Endothelial cell of umbilical vein (primary cell): Measurements from ENCODE around the gene FADS2.

ENCODE experiments used
- EZH2 ChIP-seq: IDR thresholded peaks from 2 replicates; pipeline ENCODE4 v1.6.1; 2012; ENCODE audit warnings: borderline replicate concordance, low read depth, mild to moderate bottlenecking, moderate library complexity, low read length, inconsistent platforms; ENCODE audit not compliant: severe bottlenecking
- GATA2 ChIP-seq: IDR thresholded peaks from 2 replicates; pipeline ENCODE4 v1.7.0; 2011; ENCODE audit warnings: low read depth, mild to moderate bottlenecking, moderate library complexity, mixed read lengths, low read length; ENCODE audit not compliant: insufficient read length, insufficient read depth
- JUN ChIP-seq: IDR thresholded peaks from 2 replicates; pipeline ENCODE4 v1.6.1; 2011; ENCODE audit warnings: borderline replicate concordance, low read depth; ENCODE audit not compliant: insufficient read length, insufficient read depth
- MYC ChIP-seq: IDR thresholded peaks from one replicate; pipeline ENCODE4 v1.6.1; 2011; ENCODE audit warnings: mild to moderate bottlenecking, low read depth, low read length
- POLR2A ChIP-seq: IDR thresholded peaks from 2 replicates; pipeline ENCODE4 v1.6.1; 2012; ENCODE audit warnings: low read depth, mild to moderate bottlenecking, control low read depth, low read length
- POLR2AphosphoS5 ChIP-seq: IDR thresholded peaks from 2 replicates; pipeline ENCODE4 v1.6.1; 2012; ENCODE audit warnings: low read depth, mild to moderate bottlenecking, control low read depth, low read length, moderate library complexity; ENCODE audit not compliant: insufficient read depth
- TF ChIP-seq, protein P1 (sequence below), 2 donors: IDR thresholded peaks; 1 replicate in 1 of 2; 2 replicates in 1 of 2; pipeline ENCODE4 v1.5.1; 2011; ENCODE audit warnings: low read length in 2 of 2, mild to moderate bottlenecking in 2 of 2, moderate library complexity in 2 of 2, control low read depth in 1 of 2, inconsistent platforms in 1 of 2, low read depth in 1 of 2; ENCODE audit not compliant: insufficient read depth in 1 of 2; ENCODE audit errors: extremely low read depth in 1 of 2
- TF ChIP-seq, protein P2 (sequence below): IDR thresholded peaks from 2 replicates; pipeline ENCODE4 v1.6.1; 2011; ENCODE audit not compliant: insufficient read depth, insufficient read length

- TF ChIP-seq, protein P1, sequence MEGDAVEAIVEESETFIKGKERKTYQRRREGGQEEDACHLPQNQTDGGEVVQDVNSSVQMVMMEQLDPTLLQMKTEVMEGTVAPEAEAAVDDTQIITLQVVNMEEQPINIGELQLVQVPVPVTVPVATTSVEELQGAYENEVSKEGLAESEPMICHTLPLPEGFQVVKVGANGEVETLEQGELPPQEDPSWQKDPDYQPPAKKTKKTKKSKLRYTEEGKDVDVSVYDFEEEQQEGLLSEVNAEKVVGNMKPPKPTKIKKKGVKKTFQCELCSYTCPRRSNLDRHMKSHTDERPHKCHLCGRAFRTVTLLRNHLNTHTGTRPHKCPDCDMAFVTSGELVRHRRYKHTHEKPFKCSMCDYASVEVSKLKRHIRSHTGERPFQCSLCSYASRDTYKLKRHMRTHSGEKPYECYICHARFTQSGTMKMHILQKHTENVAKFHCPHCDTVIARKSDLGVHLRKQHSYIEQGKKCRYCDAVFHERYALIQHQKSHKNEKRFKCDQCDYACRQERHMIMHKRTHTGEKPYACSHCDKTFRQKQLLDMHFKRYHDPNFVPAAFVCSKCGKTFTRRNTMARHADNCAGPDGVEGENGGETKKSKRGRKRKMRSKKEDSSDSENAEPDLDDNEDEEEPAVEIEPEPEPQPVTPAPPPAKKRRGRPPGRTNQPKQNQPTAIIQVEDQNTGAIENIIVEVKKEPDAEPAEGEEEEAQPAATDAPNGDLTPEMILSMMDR (IDR thresholded peaks at IDR 0.05; ENCODE audit: extremely low read depth in 1 of 2, insufficient read depth in 1 of 2, low read depth in 1 of 2, low read length in 2 of 2) = no peak
- no peak for TF ChIP-seq POLR2A
- no peak for TF ChIP-seq POLR2AphosphoS5
- TF ChIP-seq GATA2 = no peak
- no peak for TF ChIP-seq JUN
- TF ChIP-seq EZH2 = no peak
- TF ChIP-seq, protein P2, sequence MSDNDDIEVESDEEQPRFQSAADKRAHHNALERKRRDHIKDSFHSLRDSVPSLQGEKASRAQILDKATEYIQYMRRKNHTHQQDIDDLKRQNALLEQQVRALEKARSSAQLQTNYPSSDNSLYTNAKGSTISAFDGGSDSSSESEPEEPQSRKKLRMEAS = no peak
- no peak for TF ChIP-seq MYC
Measured at GRCh38 chr11:61779666-61780525, 48.2 kb upstream of the FADS2 start.
